HG02943 (cell line): ENCODE results near the gene ZBP1.

ENCODE experiments used
- ATAC-seq: cut with Tn5 transposase; IDR thresholded peaks from one replicate; pipeline ENCODE4 v1.9.1; 2021; ENCODE audit warnings: mild to moderate bottlenecking, low read depth, moderate library complexity; ENCODE audit not compliant: unreplicated experiment

The ZBP1 gene

DNA sequence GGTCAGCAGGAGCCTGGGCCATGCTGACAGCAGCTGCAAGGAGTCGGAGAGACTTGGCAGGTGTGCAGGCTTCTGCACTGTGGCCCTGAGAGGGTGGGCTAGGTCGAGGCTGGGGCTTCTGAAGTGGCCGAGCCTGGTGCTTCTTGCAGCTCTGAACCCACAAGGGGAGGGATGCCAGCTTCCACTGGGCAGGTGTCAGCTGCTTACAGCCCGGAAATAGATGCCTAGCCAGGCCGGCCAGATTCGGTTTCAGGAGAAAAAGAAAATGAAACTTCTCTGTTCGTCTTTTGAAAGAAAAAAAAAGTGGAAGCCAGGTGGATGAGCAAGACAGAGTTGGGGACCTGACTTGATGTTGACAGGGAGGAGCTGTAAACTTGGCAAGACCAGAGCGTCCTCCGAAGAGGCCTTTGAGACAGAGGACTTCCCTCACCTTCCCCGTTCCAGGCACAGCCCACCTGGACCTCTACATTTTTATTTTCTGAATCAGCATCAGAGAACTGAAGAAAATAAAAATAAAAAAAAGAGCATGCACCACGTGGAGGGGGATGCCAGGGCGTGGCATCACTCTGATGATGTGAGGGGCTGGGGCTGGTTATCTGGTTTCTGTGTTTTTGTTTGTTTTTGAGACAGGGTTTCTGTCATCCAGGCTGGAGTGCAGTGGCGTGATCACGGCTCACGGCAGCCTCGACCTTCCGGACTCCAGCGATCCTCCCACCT, at the start of gene ZBP1:
Gene ZBP1, minus strand, starts transcription at position 153 of the 717 bp plus-strand sequence. Its CDS starts 131 bp downstream, at position 22.
- ATAC-seq, result peak; percentile 50

DNA sequence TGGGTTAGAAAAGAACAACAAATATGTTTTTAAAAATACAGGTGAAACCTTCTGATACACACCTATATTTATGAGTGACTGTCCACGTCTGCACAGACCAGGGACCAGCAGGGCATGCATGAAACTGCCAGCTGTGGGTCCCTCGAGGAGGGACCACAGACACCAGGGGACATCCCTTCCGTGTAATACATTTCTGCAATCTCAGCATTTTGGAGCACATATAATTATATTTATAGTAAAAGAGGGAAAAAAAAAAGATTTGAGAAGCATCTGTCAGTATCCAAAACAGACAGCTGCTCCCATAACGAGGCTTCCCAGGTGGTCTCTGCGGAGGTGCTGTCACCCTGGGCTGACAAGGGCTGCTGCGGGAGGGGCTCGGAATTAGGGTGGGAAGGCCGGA, 49.4 kb upstream of the ZBP1 start:
- ATAC-seq, result no peak

- ATAC-seq, result no peak
Observed at GRCh38 chr20:57667924-57668782, 47.9 kb upstream of the ZBP1 start.

GRCh38 chr20:57667388-57667787, 47.2 kb upstream of the ZBP1 start:
- no peak for ATAC-seq

DNA sequence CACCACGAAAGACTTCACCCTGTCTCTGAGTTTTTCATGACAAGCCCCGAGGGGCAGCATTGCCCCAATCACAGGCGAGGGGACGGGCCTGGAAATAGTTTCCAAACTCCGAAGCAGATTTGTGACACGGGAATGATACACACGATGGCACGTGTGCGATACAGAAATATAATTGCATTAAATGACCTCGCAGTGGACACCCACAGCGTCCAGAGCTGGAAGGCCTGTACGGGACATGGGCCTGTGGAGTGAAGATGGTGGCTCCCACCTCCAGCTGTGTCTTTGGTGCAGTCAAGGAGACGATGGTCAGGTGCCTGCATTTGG, 46.6 kb upstream of the ZBP1 start:
- ATAC-seq, result no peak

- no peak for ATAC-seq
Observed at GRCh38 chr20:57666106-57666833, 46.0 kb upstream of the ZBP1 start.

DNA sequence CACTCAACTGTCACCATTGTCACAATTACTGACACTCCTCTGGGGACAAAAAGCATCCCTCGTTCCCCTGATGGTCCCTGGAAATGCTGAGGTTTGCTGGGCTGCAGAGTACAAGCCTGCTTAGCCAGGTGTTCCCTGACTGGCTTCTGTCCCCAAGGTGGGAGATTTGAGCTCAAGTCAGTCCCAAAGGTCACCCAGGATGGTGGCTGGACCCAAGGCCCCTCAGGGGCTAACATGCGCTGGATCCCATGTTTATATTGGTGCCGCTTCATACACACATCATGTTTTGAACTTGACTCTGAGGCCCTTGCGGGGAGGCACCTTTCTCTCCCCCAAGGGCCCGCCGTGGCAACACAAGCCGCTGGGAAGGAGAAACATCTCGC, 45.4 kb upstream of the ZBP1 start:
- ATAC-seq, result no peak

DNA sequence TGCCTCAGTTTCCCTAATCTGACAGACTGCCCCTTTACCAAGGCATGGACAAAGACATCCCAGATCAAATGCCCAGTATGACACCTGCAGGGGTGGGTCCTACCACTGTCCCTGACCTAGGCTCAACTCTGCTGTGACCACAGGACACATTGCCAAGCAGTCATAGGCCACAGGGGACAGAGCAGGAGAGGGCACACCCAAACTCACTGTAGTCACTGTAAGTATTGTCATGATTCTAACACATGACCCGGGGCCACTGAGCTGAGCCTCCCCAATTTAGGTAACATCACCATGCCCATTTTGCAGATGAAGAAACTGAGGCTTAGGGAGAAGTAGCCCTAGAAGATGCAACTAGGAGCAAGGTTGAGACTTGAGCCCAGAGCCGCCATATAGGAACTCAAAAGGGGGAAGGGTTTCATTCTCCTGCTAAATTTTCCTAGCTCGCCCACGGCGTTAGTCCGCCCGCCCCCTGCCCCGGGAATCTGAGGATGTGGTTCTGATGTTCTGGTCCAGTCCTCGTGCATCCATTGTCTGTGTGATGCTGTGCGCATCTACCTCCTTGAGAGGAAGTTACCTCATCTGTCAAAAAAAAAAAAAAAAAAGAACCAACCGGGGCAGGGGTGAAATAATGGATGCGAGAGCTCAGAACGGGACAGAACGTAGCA, 44.8 kb upstream of the ZBP1 start:
- no peak for ATAC-seq

DNA sequence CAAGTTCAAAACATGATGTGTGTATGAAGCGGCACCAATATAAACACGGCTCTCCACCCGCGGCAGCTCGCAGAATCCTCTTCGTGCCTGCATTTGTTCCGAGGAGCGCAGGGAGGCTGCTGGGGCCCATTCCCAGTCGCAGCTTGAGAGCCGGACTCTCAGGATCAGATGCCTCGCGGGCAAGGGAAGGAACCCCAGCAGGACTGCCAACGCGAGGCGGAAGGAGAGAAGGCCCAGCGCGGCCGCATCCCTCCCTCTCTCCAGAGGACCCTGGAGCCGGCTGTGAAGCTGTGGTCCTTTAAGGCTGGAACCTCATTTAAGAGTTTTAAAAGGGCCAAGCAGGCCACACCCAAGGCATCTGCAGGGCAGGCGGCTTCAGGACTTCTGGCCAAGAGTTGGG, 44.2 kb upstream of the ZBP1 start:
- ATAC-seq, result no peak

- ATAC-seq, result no peak
Observed at GRCh38 chr20:57663681-57664451, 43.6 kb upstream of the ZBP1 start.

DNA sequence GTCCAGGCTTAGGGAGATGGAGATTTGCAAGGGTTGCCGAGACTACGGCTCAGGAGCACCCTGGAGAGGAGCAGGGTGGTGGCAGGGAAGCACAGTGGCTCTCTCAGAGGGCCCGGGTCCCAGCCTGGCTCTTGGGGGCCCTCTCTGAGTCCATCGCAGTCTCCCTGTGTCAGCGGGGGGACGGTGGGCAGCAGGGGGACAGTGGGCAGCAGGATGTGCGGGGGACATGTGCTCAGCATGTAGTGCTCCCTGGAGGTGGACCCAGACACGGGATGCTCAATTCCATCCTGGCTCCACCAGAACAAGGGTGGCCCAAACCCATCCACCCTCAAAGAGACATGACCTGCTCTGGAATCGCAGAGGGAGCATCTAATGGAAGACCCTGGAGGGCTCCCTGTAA, 43.0 kb upstream of the ZBP1 start:
- ATAC-seq, result no peak

DNA sequence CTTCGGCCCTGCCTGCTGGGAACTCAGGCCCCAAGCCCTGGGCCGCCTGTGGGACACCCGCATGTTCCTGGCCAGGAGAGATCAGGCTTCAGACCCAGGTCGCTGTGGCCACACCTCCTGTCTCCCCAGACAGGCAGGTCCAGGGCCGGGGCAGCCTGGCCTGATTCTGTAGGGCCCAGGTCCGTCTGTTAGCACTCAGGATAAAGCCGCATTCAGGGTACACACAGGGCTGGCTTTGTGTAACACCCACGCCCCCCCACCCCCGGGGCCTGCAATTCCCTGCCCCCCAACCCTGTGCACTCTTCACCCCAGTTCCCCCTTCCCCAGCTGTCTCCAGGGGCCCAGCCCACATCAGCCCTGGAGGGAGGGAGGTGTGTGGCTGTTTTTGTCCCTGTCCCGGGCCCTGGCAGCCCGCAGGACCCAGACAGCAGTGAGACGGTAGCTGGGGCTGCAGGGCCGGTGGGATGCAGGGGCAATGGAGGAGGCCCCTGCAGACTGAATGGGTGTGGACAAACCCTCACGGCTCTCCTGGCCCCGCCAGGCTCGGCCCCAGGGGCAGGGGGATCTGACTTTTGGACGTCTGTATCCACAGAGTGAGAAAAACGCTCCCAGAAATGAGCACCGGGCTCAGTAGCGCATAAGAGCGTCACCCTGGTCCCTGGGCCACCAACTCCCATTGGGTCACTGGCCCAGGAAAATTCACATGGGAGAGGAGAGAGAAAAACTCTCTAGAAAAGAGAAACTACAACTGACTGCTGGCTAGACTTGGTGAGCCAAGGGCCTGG, 42.4 kb upstream of the ZBP1 start:
- no peak for ATAC-seq

DNA sequence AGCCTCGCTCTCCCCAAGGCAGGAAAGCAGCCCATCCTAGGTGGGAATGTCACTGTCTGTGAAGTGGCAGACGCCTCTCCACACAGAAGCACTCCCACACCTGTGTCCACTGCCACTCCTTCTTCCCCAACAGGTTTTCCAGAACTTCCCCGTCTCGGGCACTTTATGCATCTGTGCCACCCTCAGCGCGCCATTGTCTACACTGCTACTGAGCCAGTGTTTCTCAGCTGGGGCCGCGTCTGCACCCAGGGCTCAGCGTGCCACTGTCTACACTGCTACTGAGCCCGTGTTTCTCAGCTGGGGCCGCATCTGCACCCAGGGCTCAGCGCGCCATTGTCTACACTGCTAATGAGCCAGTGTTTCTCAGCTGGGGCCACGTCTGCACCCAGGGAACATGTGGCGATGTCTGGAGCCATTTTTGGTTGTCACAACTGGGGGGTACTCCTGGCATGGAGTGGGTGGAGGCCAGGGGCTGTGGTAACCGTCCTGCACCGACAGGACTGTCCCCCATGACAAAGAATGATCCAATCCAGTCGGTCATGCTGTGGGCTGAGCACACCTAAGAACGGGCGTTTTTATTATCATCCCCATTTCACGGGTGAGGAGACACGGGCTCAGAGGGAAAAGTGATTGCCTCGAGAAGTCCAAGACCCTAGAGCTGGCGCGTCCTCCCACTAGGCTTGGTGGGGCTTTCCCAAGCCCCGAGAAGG, 41.7 kb upstream of the ZBP1 start:
- ATAC-seq, result no peak

DNA sequence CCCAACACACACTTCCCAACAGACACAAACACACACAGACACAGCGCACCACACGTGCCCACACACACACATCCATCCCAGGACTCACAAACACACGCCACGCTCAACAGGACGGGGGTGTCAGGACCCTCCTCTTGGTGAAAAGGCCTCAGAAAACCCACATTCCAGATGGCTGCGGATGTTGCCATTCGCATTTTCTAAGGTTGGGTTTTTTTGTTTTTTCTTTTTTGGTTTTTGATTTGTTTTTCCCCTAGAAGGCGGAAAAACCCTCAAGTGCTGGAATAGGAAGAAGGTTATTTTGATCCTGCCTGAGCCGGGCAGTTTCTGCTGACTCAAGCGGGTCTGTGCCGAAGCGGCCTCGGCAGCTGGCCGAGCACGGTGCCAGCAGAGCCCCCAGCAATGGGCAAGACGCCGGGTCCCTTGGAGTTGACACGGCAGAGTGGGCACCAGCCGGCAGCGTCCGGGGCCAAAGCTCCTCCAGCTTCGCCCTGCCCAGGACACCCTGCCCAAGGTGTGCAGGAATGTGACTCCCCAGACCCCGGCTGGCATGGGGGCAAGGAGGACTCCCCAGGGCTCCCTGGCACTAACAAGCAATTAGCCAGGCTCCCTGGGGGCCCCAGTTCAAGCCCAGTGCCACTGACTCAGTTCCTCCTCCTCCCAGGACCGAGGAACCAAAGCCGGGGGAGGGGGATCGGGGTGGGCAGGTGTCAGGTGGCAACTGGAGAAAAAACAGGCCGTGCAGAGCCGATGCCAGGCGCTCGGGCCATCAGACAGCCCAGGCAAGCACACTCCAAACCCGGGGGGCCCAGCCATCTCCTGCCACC, 40.9 kb upstream of the ZBP1 start:
- ATAC-seq, result no peak

GRCh38 chr20:57660181-57660921, 40.1 kb upstream of the ZBP1 start:
- ATAC-seq, result no peak

- ATAC-seq, result no peak
Observed at GRCh38 chr20:57659517-57660180, 39.4 kb upstream of the ZBP1 start.
